Karpas-422 (cell line): ENCODE data around the gene ACTR3. TPM values are rescaled to one million over a fixed set of nuclear protein-coding genes. Genes with fewer than 3 reads are reported as not detected.

Source experiments
- DNase-seq: peaks from one replicate; pipeline ENCODE4 v3.0.0-alpha.2; 2015
- H2AFZ ChIP-seq: fragments of 200-600 bp; sonication (generic); 2 replicates; pipeline ENCODE4 v1.6.1; 2014; ENCODE audit warnings: antibody characterized with exemption, low read length, mixed read lengths
- H3K27ac ChIP-seq: fragments of 200-600 bp; sonication (generic); 2 replicates; pipeline ENCODE4 v1.5.1; 2014; ENCODE audit warnings: mild to moderate bottlenecking, low read length, moderate library complexity
- H3K27me3 ChIP-seq: fragments of 200-600 bp; sonication (generic); 2 replicates; pipeline ENCODE4 v1.6.1; 2014; ENCODE audit warnings: low read length, mixed read lengths
- H3K36me3 ChIP-seq: fragments of 200-600 bp; sonication (generic); 2 replicates; pipeline ENCODE4 v1.6.1; 2014; ENCODE audit warnings: low read length, mixed read lengths; ENCODE audit not compliant: insufficient read depth
- H3K4me1 ChIP-seq: fragments of 200-600 bp; sonication (generic); 2 replicates; pipeline ENCODE4 v1.6.1; 2014; ENCODE audit warnings: mild to moderate bottlenecking, low read length, mixed read lengths
- H3K4me2 ChIP-seq: fragments of 200-600 bp; sonication (generic); 2 replicates; pipeline ENCODE4 v1.6.1; 2014; ENCODE audit warnings: low read length, low read depth, mild to moderate bottlenecking; ENCODE audit not compliant: poor library complexity, severe bottlenecking
- H3K4me3 ChIP-seq: fragments of 200-600 bp; sonication (generic); 2 replicates; pipeline ENCODE4 v1.5.1; 2014; ENCODE audit warnings: mild to moderate bottlenecking, antibody characterized with exemption, low read length, mixed read lengths
- H3K79me2 ChIP-seq: fragments of 200-600 bp; sonication (generic); 2 replicates; pipeline ENCODE4 v1.6.1; 2014; ENCODE audit warnings: mild to moderate bottlenecking, low read length, mixed read lengths
- H3K9ac ChIP-seq: fragments of 200-600 bp; sonication (generic); 2 replicates; pipeline ENCODE4 v1.6.0; 2014; ENCODE audit warnings: low read length
- H3K9me2 ChIP-seq: fragments of 200-600 bp; sonication (generic), shearing (Covaris generic); replicated peaks from 2 replicates; pipeline ENCODE4 v1.6.0; 2014; ENCODE audit warnings: mild to moderate bottlenecking, low read length, moderate library complexity; ENCODE audit not compliant: insufficient read depth
- H3K9me3 ChIP-seq: fragments of 300-700, 200-600 bp; sonication (generic); 2 replicates; pipeline ENCODE4 v1.6.1; 2014; ENCODE audit warnings: low read length, mixed read lengths
- H4K20me1 ChIP-seq: fragments of 200-600 bp; sonication (generic); 2 replicates; pipeline ENCODE4 v1.6.1; 2014; ENCODE audit warnings: mild to moderate bottlenecking, antibody characterized with exemption, low read length, low read depth; ENCODE audit not compliant: insufficient read depth
- total RNA-seq: library from RNA; depleted of rRNA; stranded (reverse); fragments of >200 nt; shearing (Covaris generic); gene quantifications from 2 replicates; pipeline ENCODE4 v1.2.3, GENCODE V29; 2014; ENCODE audit warnings: low replicate concordance

The ACTR3 gene
- total RNA-seq, 1 experiment from 2014 or later, result 259 TPM

GRCh38 chr2:113967272-113967671 lies 77.4 kb downstream of the ACTR3 start:
- H3K9me2 ChIP-seq, result no peaks in the 10 kb centered on the region
- peaks cover 3% of the 10 kb centered on the region; the same call in 1 of the 2 replicates for H3K36me3 ChIP-seq
- no peak overlapping the region for H3K27ac ChIP-seq
- H3K4me1 ChIP-seq, result peaks cover 17% of the 10 kb centered on the region; the same call in 1 of the 2 replicates
- no peaks in the 10 kb centered on the region for H4K20me1 ChIP-seq
- no peak overlapping the region for H3K4me2 ChIP-seq
- no peaks in the 10 kb centered on the region for H3K27me3 ChIP-seq
- H3K4me3 ChIP-seq, result no peak overlapping the region
- no peak for DNase-seq
- no peak overlapping the region for H2AFZ ChIP-seq
- H3K9ac ChIP-seq, result no peak overlapping the region
- no peaks in the 10 kb centered on the region; the same call in 1 of the 2 replicates for H3K79me2 ChIP-seq
- no peaks in the 10 kb centered on the region for H3K9me3 ChIP-seq

- Histone ChIP-seq H3K27ac (no peak overlapping the region), H3K9me3 (no peaks in the 10 kb centered on the region), H4K20me1 (no peaks in the 10 kb centered on the region), H3K36me3 (peaks cover 6% of the 10 kb centered on the region; the same call in 1 of the 2 replicates), H3K4me1 (peaks cover 11% of the 10 kb centered on the region), H3K9ac (no peak overlapping the region), H3K27me3 (no peaks in the 10 kb centered on the region), H2AFZ (no peak overlapping the region), H3K4me2 (no peak overlapping the region), H3K9me2 (no peaks in the 10 kb centered on the region), H3K4me3 (no peak overlapping the region), H3K79me2 (no peaks in the 10 kb centered on the region; the same call in 1 of the 2 replicates)
- DNase-seq, result no peak
Measured at GRCh38 chr2:113972766-113973165, 82.9 kb downstream of the ACTR3 start.

- no peaks in the 10 kb centered on the region for H4K20me1 ChIP-seq
- no peaks in the 10 kb centered on the region for H3K27me3 ChIP-seq
- H3K27ac ChIP-seq, result no peak overlapping the region
- H3K4me1 ChIP-seq, result peaks cover 11% of the 10 kb centered on the region
- DNase-seq, result peak; percentile 48
- H3K4me3 ChIP-seq, result no peak overlapping the region
- no peak overlapping the region for H3K9ac ChIP-seq
- H2AFZ ChIP-seq, result no peak overlapping the region
- H3K9me2 ChIP-seq, result no peaks in the 10 kb centered on the region
- H3K9me3 ChIP-seq, result no peaks in the 10 kb centered on the region
- H3K79me2 ChIP-seq, result no peaks in the 10 kb centered on the region; the same call in 1 of the 2 replicates
- no peak overlapping the region for H3K4me2 ChIP-seq
- peaks cover 6% of the 10 kb centered on the region for H3K36me3 ChIP-seq
Measured at GRCh38 chr2:113973810-113974209, 83.9 kb downstream of the ACTR3 start.

DNA sequence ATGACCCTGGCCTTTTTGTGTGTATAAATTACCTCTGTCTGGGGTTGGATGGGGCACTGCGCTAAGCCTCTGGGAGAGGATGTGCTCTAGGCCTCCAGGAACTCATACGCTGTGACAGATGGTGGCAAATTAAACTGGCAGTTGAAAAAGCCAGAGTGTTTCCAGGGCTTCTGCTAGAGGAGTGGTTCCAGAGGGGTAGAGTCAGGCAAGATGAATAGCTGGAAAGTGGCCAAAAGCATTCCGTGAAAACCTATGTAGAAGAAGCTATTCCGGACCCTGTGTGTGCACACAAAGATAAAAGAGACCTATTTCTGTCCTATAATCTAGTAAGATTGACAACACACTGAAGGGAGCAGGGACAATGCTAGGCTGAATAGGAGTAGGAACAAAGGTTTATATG lies 84.8 kb downstream of the ACTR3 start:
- DNase-seq, result no peak
- Histone ChIP-seq H3K9me2 (no peaks in the 10 kb centered on the region), H3K4me1 (peaks cover 11% of the 10 kb centered on the region), H3K27ac (no peak overlapping the region), H3K36me3 (peaks cover 12% of the 10 kb centered on the region), H3K4me2 (no peak overlapping the region), H3K27me3 (no peaks in the 10 kb centered on the region), H4K20me1 (no peaks in the 10 kb centered on the region), H3K9me3 (0 out of 2 replicates have a peak, but pooled peaks cover 3% of the 10 kb centered on the region), H3K9ac (no peak overlapping the region), H2AFZ (no peak overlapping the region), H3K4me3 (no peak overlapping the region), H3K79me2 (no peaks in the 10 kb centered on the region; the same call in 1 of the 2 replicates)

DNA sequence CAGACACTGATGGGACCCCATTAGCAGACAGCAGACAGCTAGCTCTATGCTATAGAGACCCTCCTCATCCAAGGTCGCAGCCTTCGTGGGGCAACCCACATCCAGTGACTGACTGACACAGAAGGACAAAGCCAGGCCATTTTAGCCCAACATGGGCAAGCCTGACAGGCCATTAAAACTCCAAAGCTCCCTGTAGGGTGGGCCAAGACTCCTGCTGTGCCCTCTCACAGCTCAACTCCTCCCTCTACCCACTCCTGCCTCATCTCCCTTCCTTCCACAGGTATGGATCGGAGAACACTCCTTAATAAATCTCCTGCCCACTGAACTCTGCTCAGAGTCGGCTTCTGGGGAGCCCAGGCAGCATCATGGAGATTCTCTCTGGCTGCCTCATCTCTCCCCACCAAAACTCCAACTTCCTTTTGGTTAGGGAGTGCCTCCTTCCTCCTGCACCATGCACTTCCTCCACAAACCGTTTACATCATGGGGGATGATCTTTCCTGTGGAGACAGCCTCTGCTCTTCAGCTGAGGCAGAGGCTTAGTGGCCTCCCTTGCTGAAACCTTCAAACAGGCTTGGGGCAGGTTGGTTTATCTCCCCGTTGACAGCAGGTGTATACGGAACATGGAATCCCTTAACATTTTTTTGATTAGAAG lies 86.5 kb downstream of the ACTR3 start:
- no peak overlapping the region for H3K4me3 ChIP-seq
- DNase-seq, result no peak
- no peaks in the 10 kb centered on the region for H3K27me3 ChIP-seq
- no peak overlapping the region for H3K9ac ChIP-seq
- H3K9me3 ChIP-seq, result 0 out of 2 replicates have a peak, but pooled peaks cover 3% of the 10 kb centered on the region
- H3K79me2 ChIP-seq, result no peaks in the 10 kb centered on the region
- H3K36me3 ChIP-seq, result peaks cover 15% of the 10 kb centered on the region
- no peak overlapping the region for H3K27ac ChIP-seq
- H2AFZ ChIP-seq, result no peak overlapping the region
- no peaks in the 10 kb centered on the region for H3K9me2 ChIP-seq
- no peaks in the 10 kb centered on the region for H4K20me1 ChIP-seq
- peaks cover 11% of the 10 kb centered on the region for H3K4me1 ChIP-seq
- no peak overlapping the region for H3K4me2 ChIP-seq

DNA sequence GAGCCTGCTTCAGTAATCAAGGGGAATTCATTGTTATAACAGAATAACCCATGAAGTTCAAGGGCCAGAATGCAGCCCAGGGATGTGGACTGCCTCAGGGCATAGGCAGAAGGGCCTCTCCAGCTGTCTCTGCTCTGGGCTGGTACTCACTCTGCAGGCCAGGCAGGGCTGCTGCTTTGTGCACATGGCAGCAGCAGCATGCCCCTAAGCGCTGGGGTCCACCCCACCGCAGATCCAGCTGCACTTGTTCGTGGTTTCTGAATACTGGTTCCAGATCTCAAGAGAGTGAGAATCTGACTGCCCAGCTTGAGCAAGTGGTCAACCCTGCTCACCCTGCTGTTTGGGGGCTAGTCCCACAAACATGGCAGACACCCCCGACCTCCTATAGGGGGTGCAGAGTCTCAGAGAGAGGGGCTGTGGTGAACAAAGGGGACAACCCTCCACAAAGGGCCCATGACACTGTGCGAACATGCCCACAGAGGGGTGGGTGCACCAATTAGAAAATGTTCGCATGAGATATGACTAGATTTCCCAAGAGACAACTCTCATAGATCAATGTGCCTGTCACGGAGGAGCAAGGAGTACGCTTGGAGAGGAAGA lies 87.3 kb downstream of the ACTR3 start:
- H3K27me3 ChIP-seq, result no peaks in the 10 kb centered on the region
- no peak for DNase-seq
- H3K9ac ChIP-seq, result no peak overlapping the region
- peaks cover 11% of the 10 kb centered on the region for H3K4me1 ChIP-seq
- peaks cover 15% of the 10 kb centered on the region for H3K36me3 ChIP-seq
- no peaks in the 10 kb centered on the region for H3K9me2 ChIP-seq
- H3K79me2 ChIP-seq, result no peaks in the 10 kb centered on the region
- H3K9me3 ChIP-seq, result 0 out of 2 replicates have a peak, but pooled peaks cover 3% of the 10 kb centered on the region
- H3K4me2 ChIP-seq, result no peak overlapping the region
- H4K20me1 ChIP-seq, result no peaks in the 10 kb centered on the region
- H2AFZ ChIP-seq, result no peak overlapping the region
- H3K4me3 ChIP-seq, result no peak overlapping the region
- H3K27ac ChIP-seq, result no peak overlapping the region

- no peak overlapping the region for H3K4me3 ChIP-seq
Measured at GRCh38 chr2:113977660-113978523, 88.0 kb downstream of the ACTR3 start.

More at GRCh38 chr2:113977660-113978523, 88.0 kb downstream of the ACTR3 start:
- H3K4me1 ChIP-seq, result peaks cover 11% of the 10 kb centered on the region
- H3K9me3 ChIP-seq, result 0 out of 2 replicates have a peak, but pooled peaks cover 3% of the 10 kb centered on the region
- H3K27ac ChIP-seq, result no peak overlapping the region
- peaks cover 15% of the 10 kb centered on the region for H3K36me3 ChIP-seq
- H3K79me2 ChIP-seq, result no peaks in the 10 kb centered on the region
- no peak for DNase-seq
- H4K20me1 ChIP-seq, result no peaks in the 10 kb centered on the region
- no peak overlapping the region for H3K4me2 ChIP-seq
- H3K9ac ChIP-seq, result no peak overlapping the region
- H3K9me2 ChIP-seq, result no peaks in the 10 kb centered on the region
- H2AFZ ChIP-seq, result no peak overlapping the region
- no peaks in the 10 kb centered on the region for H3K27me3 ChIP-seq
